ENCODE results near the gene UNK.
"Not testable (repeated sequence)": the region's sequence is repeated elsewhere in the genome, so short reads cannot be mapped to it uniquely, and the experiment has no call there.

Gene UNK

GRCh38 chr17:75853433-75853832 is 68.8 kb downstream of the UNK start:
- DNase-seq (ENCODE audit: low spot score): peak; percentile 60

GRCh38 chr17:75854101-75854748 is 69.6 kb downstream of the UNK start:
- peak; percentile 79 for DNase-seq (ENCODE audit: low spot score)

GRCh38 chr17:75854881-75855309 is 70.3 kb downstream of the UNK start:
- DNase-seq (ENCODE audit: low spot score): no peak

- peak; percentile 99 for DNase-seq (ENCODE audit: low spot score)
These were observed 70.9 kb downstream of the UNK start, which contains the start of gene WBP2 for GRCh38 chr17:75855310-75856061. TSS of gene WBP2 (minus strand) at chr17:75855335. CDS start at chr17:75855297, 38 bp downstream.

- no peak for DNase-seq (ENCODE audit: low spot score)
These were observed 71.6 kb downstream of the UNK start for GRCh38 chr17:75856062-75856756.

GRCh38 chr17:75859358-75859757 is 74.8 kb downstream of the UNK start:
- not testable (repeated sequence) for DNase-seq (ENCODE audit: low spot score)

GRCh38 chr17:75861927-75862317 is 77.3 kb downstream of the UNK start:
- DNase-seq (ENCODE audit: low spot score): no peak

GRCh38 chr17:75864448-75864871 is 79.9 kb downstream of the UNK start:
- peak; percentile 66 for DNase-seq (ENCODE audit: low spot score)

GRCh38 chr17:75864887-75865286 is 80.3 kb downstream of the UNK start:
- not testable (repeated sequence) for DNase-seq (ENCODE audit: low spot score)

GRCh38 chr17:75865404-75866188 is 81.0 kb downstream of the UNK start:
- DNase-seq (ENCODE audit: low spot score): not testable (repeated sequence)

- DNase-seq (ENCODE audit: low spot score): not testable (repeated sequence)
These were observed 84.2 kb downstream of the UNK start for GRCh38 chr17:75868730-75869281.

- DNase-seq (ENCODE audit: low spot score): peak; percentile 63
These were observed 84.9 kb downstream of the UNK start for GRCh38 chr17:75869282-75870141.

- not testable (repeated sequence) for DNase-seq (ENCODE audit: low spot score)
These were observed 85.6 kb downstream of the UNK start for GRCh38 chr17:75870228-75870627.

GRCh38 chr17:75872434-75873351 is 88.1 kb downstream of the UNK start:
- DNase-seq (ENCODE audit: low spot score): peak; percentile 88

- no peak for DNase-seq (ENCODE audit: low spot score)
These were observed 89.1 kb downstream of the UNK start for GRCh38 chr17:75873587-75874322.

GRCh38 chr17:75874323-75875181 is 89.9 kb downstream of the UNK start:
- DNase-seq (ENCODE audit: low spot score): no peak

Data from AG08395 (cell line).